ENCODE data around the gene DCAF10.
"Not testable (repeated sequence)": the region's sequence is repeated elsewhere in the genome, so short reads cannot be mapped to it uniquely, and the experiment has no call there.

DCAF10 gene, protein sequence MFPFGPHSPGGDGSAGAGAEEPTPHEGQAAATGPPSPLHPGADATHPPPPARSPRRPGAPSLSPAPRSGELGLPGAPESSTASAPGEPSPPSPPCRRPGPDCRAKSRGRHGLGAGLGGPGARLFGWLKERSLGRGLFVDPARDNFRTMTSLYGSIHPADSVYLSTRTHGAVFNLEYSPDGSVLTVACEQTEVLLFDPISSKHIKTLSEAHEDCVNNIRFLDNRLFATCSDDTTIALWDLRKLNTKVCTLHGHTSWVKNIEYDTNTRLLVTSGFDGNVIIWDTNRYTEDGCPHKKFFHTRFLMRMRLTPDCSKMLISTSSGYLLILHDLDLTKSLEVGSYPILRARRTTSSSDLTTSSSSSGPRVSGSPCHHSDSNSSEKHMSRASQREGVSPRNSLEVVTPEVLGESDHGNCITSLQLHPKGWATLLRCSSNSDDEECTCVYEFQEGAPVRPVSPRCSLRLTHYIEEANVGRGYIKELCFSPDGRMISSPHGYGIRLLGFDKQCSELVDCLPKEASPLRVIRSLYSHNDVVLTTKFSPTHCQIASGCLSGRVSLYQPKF

GRCh38 chr9:37800631-37801286, at the start of gene DCAF10:
TSS of gene DCAF10 (plus strand) at chr9:37800797. CDS start at chr9:37800867, 70 bp downstream.
- peak; percentile 56 for DNase-seq

- no peak for DNase-seq
Observed at GRCh38 chr9:37751186-37751585, 49.4 kb upstream of the DCAF10 start.

GRCh38 chr9:37751704-37752103, 48.9 kb upstream of the DCAF10 start:
- DNase-seq, result not testable (repeated sequence)

DNA sequence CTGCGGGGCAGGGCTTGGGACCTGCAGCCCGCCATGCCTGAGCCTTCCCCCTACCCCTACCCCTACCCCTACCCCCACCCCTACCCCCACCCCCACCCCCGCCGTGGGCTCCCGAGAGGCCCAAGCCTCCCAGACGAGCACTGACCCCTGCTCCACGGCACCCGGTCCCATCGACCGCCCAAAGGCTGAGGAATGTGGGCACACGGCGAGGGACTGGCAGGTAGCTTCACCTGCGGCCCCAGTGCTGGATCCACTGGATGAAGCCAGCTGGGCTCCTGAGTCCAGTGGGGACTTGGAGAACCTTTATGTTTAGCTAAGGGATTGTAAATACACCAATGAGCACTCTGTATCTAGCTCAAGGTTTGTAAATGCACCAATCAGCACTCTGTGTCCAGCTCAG, 48.5 kb upstream of the DCAF10 start:
- DNase-seq, result not testable (repeated sequence)

GRCh38 chr9:37752642-37753488, 47.7 kb upstream of the DCAF10 start:
- DNase-seq, result no peak

DNA sequence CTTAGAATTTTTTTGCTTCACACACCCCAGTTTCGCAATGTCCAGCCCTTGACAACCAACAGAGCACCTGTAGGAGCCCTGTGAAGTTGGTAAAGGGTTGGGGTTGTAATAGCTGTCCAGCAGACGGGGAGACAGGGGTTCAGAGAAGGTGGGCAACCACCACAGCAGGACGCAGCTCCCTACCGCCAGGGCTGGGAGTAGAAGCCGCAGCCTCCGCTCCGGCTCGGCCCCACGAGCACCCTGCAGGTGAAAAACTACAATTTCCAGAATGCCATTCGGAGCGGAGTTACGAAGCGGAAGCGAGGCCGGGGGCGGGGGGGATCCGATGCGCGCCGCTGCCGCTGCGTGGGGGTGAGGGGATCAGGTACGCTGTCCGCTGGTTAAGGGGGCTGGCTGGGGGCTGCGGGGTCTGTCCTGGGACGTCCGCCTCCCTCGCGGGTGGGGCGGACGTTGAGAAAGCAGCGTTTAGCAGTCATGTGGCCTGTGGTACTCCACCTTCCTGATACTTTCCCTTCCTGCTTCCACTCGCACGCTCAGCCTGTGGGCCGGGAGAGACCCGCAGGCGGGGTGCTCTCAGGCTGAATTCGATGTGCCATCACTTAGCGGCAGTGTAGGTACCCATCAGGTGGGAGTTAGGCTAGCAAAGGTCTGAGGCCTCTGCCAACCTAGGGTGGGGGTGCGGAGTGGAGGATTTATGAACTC, 47.0 kb upstream of the DCAF10 start, which contains the start of gene TRMT10B:
TRMT10B (plus strand) TSS at position 317 of the 702 bp plus-strand sequence. CDS start 8,127 bp downstream, outside the sequence.
- DNase-seq, result peak; percentile 24

DNA sequence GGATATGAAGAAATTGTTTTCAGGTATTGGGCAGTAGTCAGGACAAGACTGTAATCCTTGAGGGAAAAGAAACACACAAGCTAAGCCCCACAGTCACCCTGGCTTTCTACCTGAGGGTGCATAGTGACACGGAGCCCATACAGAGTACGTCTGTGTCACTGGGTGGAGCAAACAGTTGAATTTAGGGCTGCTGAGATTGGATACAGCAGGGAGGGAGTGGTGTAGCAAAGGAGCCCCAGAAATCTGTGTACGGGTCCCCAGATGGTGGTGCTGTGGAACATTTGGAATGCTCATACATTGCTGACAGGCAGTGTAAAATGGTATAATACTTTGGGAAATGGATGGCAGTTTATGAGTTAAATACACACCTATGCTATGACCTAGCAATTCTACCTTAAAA, 41.9 kb upstream of the DCAF10 start:
- no peak for DNase-seq

GRCh38 chr9:37760416-37761161, 40.0 kb upstream of the DCAF10 start:
- no peak for DNase-seq

DNA sequence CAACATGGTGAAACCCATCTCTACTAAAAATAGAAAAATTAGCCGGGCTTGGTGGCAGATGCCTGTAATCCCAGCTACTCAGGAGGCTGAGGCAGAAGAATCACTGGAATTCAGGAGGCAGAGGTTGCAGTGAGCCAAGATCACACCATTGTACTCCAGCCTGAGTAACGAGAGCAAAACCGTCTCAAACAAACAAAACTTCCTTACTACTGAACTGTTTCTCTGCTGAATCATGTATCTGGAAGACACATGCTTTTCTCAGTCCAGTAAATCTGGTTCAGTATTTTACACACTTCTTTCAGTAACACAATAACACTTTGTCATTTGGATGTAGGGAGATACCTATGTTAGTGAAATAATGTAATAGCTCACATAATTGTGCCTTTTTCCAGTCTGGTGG, 39.1 kb upstream of the DCAF10 start:
- no peak for DNase-seq

DNA sequence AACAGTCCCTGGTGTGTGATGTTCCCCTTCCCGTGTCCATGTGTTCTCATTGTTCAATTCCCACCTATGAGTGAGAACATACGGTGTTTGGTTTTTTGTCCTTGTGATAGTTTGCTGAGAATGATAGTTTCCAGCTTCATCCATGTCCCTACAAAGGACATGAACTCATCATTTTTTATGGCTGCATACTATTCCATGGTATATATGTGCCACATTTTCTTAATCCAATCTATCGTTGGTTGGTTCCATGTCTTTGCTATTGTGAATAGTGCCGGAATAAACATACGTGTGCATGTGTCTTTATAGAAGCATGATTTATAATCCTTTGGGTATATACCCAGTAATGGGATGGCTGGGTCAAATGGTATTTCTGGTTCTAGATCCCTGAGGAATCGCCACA, 35.3 kb upstream of the DCAF10 start:
- not testable (repeated sequence) for DNase-seq

DNA sequence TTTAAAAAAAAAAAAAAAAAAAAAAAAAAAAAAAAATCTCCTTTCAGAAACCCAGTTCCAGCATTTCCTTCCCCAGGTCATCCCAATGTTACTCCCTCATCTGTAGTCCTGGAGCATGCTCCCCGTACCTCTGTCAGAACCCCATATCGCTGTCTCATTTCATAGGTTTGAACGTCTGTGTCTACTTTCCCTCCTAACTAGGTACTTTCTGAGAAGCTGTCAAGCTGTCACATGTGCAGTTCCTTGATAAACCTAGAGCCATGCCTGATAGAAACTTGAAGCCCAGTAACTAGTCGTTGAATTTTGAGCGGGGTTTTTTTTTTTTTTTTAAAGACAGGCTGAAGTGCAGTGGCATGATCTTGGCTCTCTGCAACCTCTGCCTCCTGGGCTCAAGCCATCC, 31.3 kb upstream of the DCAF10 start:
- DNase-seq, result no peak

- no peak for DNase-seq
Observed at GRCh38 chr9:37769995-37770394, 30.6 kb upstream of the DCAF10 start.

GRCh38 chr9:37775216-37775919, 25.2 kb upstream of the DCAF10 start:
- DNase-seq, result no peak

DNA sequence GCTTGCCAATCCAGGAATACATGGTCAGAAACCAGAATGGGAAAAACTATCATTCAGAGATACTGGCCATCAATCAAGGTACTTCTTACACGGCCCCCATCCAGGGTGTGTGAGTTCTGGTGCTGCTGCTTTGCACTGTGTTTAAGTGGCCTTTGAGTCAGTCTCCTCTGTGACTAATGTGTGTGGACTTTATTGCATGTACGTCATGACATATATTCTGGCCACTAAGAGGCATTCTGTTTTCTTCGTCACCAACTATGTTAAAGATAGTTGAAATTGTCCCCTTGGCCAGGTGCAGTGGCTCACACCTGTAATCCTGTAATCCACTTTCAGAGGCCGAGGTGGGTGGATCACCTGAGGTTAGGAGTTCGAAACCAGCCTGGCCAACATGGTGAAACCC, 24.3 kb upstream of the DCAF10 start:
- DNase-seq, result no peak

- no peak for DNase-seq
Observed at GRCh38 chr9:37778534-37778933, 22.1 kb upstream of the DCAF10 start.

GRCh38 chr9:37784291-37784615, 16.3 kb upstream of the DCAF10 start:
- no peak for DNase-seq

- peak; percentile 77 for DNase-seq
Observed at GRCh38 chr9:37784616-37785483, 15.7 kb upstream of the DCAF10 start, which contains the start of gene EXOSC3. TSS of gene EXOSC3 (minus strand) at chr9:37785064. CDS start at chr9:37785044, 20 bp downstream.

DNA sequence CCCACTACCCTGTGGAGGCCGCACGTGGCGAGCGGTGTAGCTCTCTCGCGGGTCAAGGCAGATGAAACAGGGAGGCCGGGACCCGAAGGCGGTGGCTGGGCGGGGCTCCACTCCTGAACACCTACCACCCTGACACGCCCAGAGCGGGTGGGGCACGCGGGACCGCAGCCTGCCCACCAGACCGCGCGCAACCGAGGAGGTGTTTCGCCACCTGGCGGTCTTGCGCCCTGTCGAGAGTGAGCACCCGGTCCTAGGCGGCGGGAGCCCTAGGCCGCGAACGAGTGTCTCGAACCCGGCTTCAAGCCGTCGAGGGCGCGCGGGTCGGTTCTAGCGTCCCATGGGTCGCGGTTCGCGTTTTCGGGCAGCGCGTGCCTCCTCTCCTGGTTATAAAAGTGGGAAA, 13.5 kb upstream of the DCAF10 start:
- DNase-seq, result no peak

GRCh38 chr9:37788332-37788731, 12.3 kb upstream of the DCAF10 start:
- DNase-seq, result no peak

- DNase-seq, result no peak
Observed at GRCh38 chr9:37790096-37790495, 10.5 kb upstream of the DCAF10 start.

Measured in DMS 273 treated with DMSO at 0.1 percent for 48 hours (cell line).